IPS-18a (cell line): ENCODE results near the gene TBC1D1.

ENCODE experiments used
- H3K27ac ChIP-seq: one replicate; pipeline ENCODE4 v1.5.1; 2013; ENCODE audit warnings: low read length
- H3K27me3 ChIP-seq: one replicate; pipeline ENCODE4 v1.6.1; 2013; ENCODE audit warnings: mild to moderate bottlenecking, low read length; ENCODE audit not compliant: control insufficient read depth, insufficient read depth
- H3K36me3 ChIP-seq: one replicate; pipeline ENCODE4 v1.6.1; 2013; ENCODE audit warnings: low read depth, low read length; ENCODE audit not compliant: control insufficient read depth
- H3K4me1 ChIP-seq: one replicate; pipeline ENCODE4 v1.6.1; 2013; ENCODE audit warnings: low read depth, low read length; ENCODE audit not compliant: control insufficient read depth
- H3K4me3 ChIP-seq: one replicate; pipeline ENCODE4 v1.5.1; 2013; ENCODE audit warnings: low read length
- H3K9ac ChIP-seq: one replicate; pipeline ENCODE4 v1.6.1; 2013; ENCODE audit warnings: mild to moderate bottlenecking, low read length, moderate library complexity
- H3K9me3 ChIP-seq: one replicate; pipeline ENCODE4 v1.6.1; 2013; ENCODE audit warnings: low read depth, low read length; ENCODE audit not compliant: control insufficient read depth

The TBC1D1 gene

GRCh38 chr4:38182334-38182998 is 291.6 kb downstream of the TBC1D1 start:
- Histone ChIP-seq H3K9ac (no peak overlapping the region), H3K27me3 (no peaks in the 10 kb centered on the region), H3K4me1 (no peaks in the 10 kb centered on the region), H3K4me3 (no peak overlapping the region), H3K27ac (no peak overlapping the region), H3K36me3 (no peaks in the 10 kb centered on the region), H3K9me3 (no peaks in the 10 kb centered on the region)

- no peak overlapping the region for H3K9ac ChIP-seq
- H3K9me3 ChIP-seq, result no peaks in the 10 kb centered on the region
- H3K27ac ChIP-seq, result no peak overlapping the region
- H3K4me1 ChIP-seq, result no peaks in the 10 kb centered on the region
- no peaks in the 10 kb centered on the region for H3K27me3 ChIP-seq
- no peak overlapping the region for H3K4me3 ChIP-seq
- H3K36me3 ChIP-seq, result no peaks in the 10 kb centered on the region
Measured at GRCh38 chr4:38184404-38184803, 293.5 kb downstream of the TBC1D1 start.

- no peak overlapping the region for H3K9ac ChIP-seq
- H3K4me3 ChIP-seq, result no peak overlapping the region
- H3K9me3 ChIP-seq, result no peaks in the 10 kb centered on the region
- H3K27ac ChIP-seq, result no peak overlapping the region
- no peaks in the 10 kb centered on the region for H3K36me3 ChIP-seq
- H3K27me3 ChIP-seq, result no peaks in the 10 kb centered on the region
- no peaks in the 10 kb centered on the region for H3K4me1 ChIP-seq
Measured at GRCh38 chr4:38185406-38186144, 294.7 kb downstream of the TBC1D1 start.

- Histone ChIP-seq H3K27ac (no peak overlapping the region), H3K9ac (no peak overlapping the region), H3K27me3 (no peaks in the 10 kb centered on the region), H3K9me3 (no peaks in the 10 kb centered on the region), H3K4me1 (no peaks in the 10 kb centered on the region), H3K4me3 (no peak overlapping the region), H3K36me3 (no peaks in the 10 kb centered on the region)
Measured at GRCh38 chr4:38188136-38188535, 297.3 kb downstream of the TBC1D1 start.

- Histone ChIP-seq H3K4me3 (no peak overlapping the region), H3K27ac (no peak overlapping the region)
Measured at GRCh38 chr4:38188631-38189101, 297.8 kb downstream of the TBC1D1 start.

More at GRCh38 chr4:38188631-38189101, 297.8 kb downstream of the TBC1D1 start:
- no peak overlapping the region for H3K9ac ChIP-seq
- H3K4me1 ChIP-seq, result no peaks in the 10 kb centered on the region
- H3K27me3 ChIP-seq, result no peaks in the 10 kb centered on the region
- H3K36me3 ChIP-seq, result no peaks in the 10 kb centered on the region
- H3K9me3 ChIP-seq, result no peaks in the 10 kb centered on the region
